Cardiac muscle cell (in vitro differentiated cells and primary cell): ENCODE results near the gene DLG1. TPM values are rescaled to one million over a fixed set of nuclear protein-coding genes. Genes with fewer than 3 reads are reported as not detected.
A peak's percentile ranks its signal among the peaks of the same experiment; 100 is the strongest.

Experiments used
- DNase-seq, 2 donors: peaks; one replicate each; pipeline versions ENCODE4 v3.0.0 to v3.0.0-alpha.2; 2010 to 2017; ENCODE audit warnings: low read depth in 1 of 2, low spot score in 1 of 2
- H3K27ac ChIP-seq: fragments of 200-600 bp; sonication (generic); 2 replicates; pipeline ENCODE4 v1.5.1; 2016
- H3K27me3 ChIP-seq: fragments of 200-600 bp; sonication (generic); 2 replicates; pipeline ENCODE4 v1.6.0; 2016; ENCODE audit warnings: control low read depth
- H3K36me3 ChIP-seq: fragments of 200-600 bp; sonication (generic); 2 replicates; pipeline ENCODE4 v1.5.1; 2016; ENCODE audit warnings: control low read depth
- H3K4me1 ChIP-seq: fragments of 200-600 bp; sonication (generic); 2 replicates; pipeline ENCODE4 v1.8.1; 2017; ENCODE audit warnings: low read depth, mild to moderate bottlenecking, mixed run types
- H3K4me3 ChIP-seq: fragments of 200-600 bp; sonication (generic); 2 replicates; pipeline ENCODE4 v1.5.1; 2016; ENCODE audit warnings: mild to moderate bottlenecking
- H3K9me3 ChIP-seq: fragments of 200-600 bp; sonication (generic); 2 replicates; pipeline ENCODE4 v1.5.1; 2017; ENCODE audit warnings: low read depth, mild to moderate bottlenecking, control low read depth
- CTCF ChIP-seq: IDR thresholded peaks from 2 replicates; pipeline ENCODE4 v1.5.1; 2012; ENCODE audit warnings: low read depth, mild to moderate bottlenecking, low read length
- polyA plus RNA-seq: library from polyadenylated mRNA; unstranded; fragments of >200 nt; fragmentation: Nextera tagmentation; extraction: Ambion mirVana; gene quantifications from 2 replicates; pipeline ENCODE4 v1.2.1, GENCODE V29; 2016
- total RNA-seq: library from RNA; depleted of rRNA; stranded (reverse); fragments of >200 nt; gene quantifications from 2 replicates; pipeline ENCODE4 v1.2.3, GENCODE V29; 2016

The DLG1 gene
- total and polyA plus RNA-seq, 2 experiments from 2014 or later: 42.8 to 61.4 TPM

GRCh38 chr3:197329382-197329781 lies 31.0 kb upstream of the DLG1 start:
- Histone ChIP-seq H3K4me3 (no peak overlapping the region), H3K27ac (no peak overlapping the region), H3K4me1 (peaks cover 9% of the 10 kb centered on the region), H3K9me3 (no peaks in the 10 kb centered on the region), H3K36me3 (no peaks in the 10 kb centered on the region), H3K27me3 (no peaks in the 10 kb centered on the region)
- no peak for TF ChIP-seq CTCF
- no peak for DNase-seq

DNA sequence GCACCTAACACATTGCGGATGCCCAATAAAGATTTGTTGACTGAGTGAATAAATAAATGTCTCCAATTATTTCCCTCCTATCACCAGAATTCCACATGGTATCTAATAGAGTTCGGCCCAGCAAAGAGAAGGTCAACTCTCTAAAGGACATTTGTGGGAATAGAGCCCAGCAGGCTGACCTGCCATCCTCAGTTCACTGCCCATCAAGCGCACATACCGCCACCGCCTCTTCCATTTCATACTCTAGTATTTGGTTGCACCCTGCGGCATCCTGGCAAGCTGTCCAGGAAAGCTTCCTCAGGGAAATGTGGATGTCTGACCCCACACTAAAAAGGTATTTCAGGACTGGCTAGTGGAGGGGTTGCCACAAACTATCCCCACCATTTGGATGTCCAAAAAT lies 29.8 kb upstream of the DLG1 start:
- H3K36me3 ChIP-seq: no peaks in the 10 kb centered on the region
- TF ChIP-seq CTCF: no peak
- no peaks in the 10 kb centered on the region for H3K9me3 ChIP-seq
- no peak for DNase-seq
- H3K27me3 ChIP-seq: no peaks in the 10 kb centered on the region
- H3K4me1 ChIP-seq: no peaks in the 10 kb centered on the region
- H3K4me3 ChIP-seq: no peak overlapping the region
- H3K27ac ChIP-seq: no peak overlapping the region

- Histone ChIP-seq H3K9me3 (no peaks in the 10 kb centered on the region), H3K4me1 (no peaks in the 10 kb centered on the region), H3K27ac (no peak overlapping the region), H3K27me3 (no peaks in the 10 kb centered on the region), H3K36me3 (no peaks in the 10 kb centered on the region), H3K4me3 (no peak overlapping the region)
- peak in 1 of 2 donors; percentile 16 for DNase-seq
- TF ChIP-seq CTCF: no peak
Observed at GRCh38 chr3:197327701-197328100, 29.3 kb upstream of the DLG1 start.

DNA sequence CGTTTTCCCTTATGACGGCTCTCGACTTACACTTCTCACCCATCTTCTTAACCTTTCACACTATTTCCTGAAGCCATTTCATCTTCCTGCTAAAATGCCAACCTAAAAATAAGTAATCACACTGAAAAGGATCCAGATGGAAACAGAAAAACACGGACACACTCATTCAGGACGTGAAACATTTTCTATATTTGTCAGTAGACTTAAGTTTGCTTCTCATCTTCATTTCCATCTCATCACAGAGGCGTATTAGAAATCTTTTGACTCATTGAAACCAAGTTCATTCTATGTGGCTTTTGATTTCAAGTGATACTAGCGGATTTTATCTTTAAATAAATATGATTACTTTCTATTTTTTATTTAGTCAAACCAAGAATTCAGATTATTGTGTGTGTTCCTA lies 27.4 kb upstream of the DLG1 start:
- Histone ChIP-seq H3K4me3 (no peak overlapping the region), H3K4me1 (no peaks in the 10 kb centered on the region), H3K9me3 (no peaks in the 10 kb centered on the region), H3K27ac (no peak overlapping the region), H3K36me3 (no peaks in the 10 kb centered on the region), H3K27me3 (no peaks in the 10 kb centered on the region)
- DNase-seq: no peak
- no peak for TF ChIP-seq CTCF

DNA sequence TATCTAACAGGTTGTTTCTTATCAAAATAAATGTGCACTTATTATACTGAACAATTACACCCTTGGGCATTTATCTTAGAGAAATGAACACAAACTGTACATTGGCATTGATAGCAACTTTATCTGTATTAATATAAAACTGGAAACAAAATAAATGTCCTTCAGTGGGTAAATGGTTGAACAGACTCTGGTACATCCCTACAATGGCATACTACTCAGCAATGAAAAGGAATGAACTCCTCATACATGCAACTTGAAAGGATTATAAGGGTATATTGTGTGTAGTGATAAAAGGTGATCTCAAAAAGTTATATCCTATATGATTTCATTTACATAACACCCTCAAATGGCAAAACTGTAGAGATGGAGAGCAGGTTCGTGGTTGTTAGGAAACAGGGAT lies 23.7 kb upstream of the DLG1 start:
- no peak for DNase-seq
- no peak for TF ChIP-seq CTCF

GRCh38 chr3:197320582-197320981 lies 22.2 kb upstream of the DLG1 start:
- Histone ChIP-seq H3K4me1 (no peaks in the 10 kb centered on the region), H3K27me3 (no peaks in the 10 kb centered on the region), H3K4me3 (no peak overlapping the region), H3K27ac (no peak overlapping the region), H3K9me3 (no peaks in the 10 kb centered on the region), H3K36me3 (no peaks in the 10 kb centered on the region)
- DNase-seq: no peak
- no peak for TF ChIP-seq CTCF

More for the DNA sequence above, 23.7 kb upstream of the DLG1 start:
- Histone ChIP-seq H3K9me3 (no peaks in the 10 kb centered on the region), H3K36me3 (no peaks in the 10 kb centered on the region), H3K4me3 (no peak overlapping the region), H3K27ac (no peak overlapping the region), H3K4me1 (no peaks in the 10 kb centered on the region), H3K27me3 (no peaks in the 10 kb centered on the region)
